Liver (tissue), 9 donors: ENCODE measurements around the gene MFSD6L. TPM values are rescaled to one million over a fixed set of nuclear protein-coding genes. Genes with fewer than 3 reads are reported as not detected.

Source experiments
- DNase-seq: peaks from one replicate; pipeline ENCODE4 v3.0.0-alpha.2; 2017; ENCODE audit warnings: low spot score
- H3K27ac ChIP-seq, 2 donors: one replicate each; pipeline ENCODE4 v1.7.0; 2013; ENCODE audit warnings: inconsistent platforms in 2 of 2, low read length in 2 of 2, control low read depth in 1 of 2, low read depth in 1 of 2, mild to moderate bottlenecking in 1 of 2
- H3K27me3 ChIP-seq, 4 donors: one replicate each; pipeline versions ENCODE4 v1.6.1 to v1.7.0; 2013; ENCODE audit warnings: low read length in 3 of 4, inconsistent platforms in 1 of 4, mild to moderate bottlenecking in 1 of 4, moderate library complexity in 1 of 4; ENCODE audit not compliant: control insufficient read depth in 4 of 4, insufficient read depth in 4 of 4
- H3K36me3 ChIP-seq, 4 donors: one replicate each; pipeline versions ENCODE4 v1.6.1 to v1.7.0; 2013; ENCODE audit warnings: low read length in 3 of 4, mild to moderate bottlenecking in 3 of 4, low read depth in 1 of 4, moderate library complexity in 1 of 4; ENCODE audit not compliant: control insufficient read depth in 4 of 4, insufficient read depth in 3 of 4
- H3K4me1 ChIP-seq, 4 donors: one replicate each; pipeline versions ENCODE4 v1.6.1 to v1.7.0; 2013; ENCODE audit warnings: low read length in 3 of 4, mild to moderate bottlenecking in 3 of 4, moderate library complexity in 1 of 4; ENCODE audit not compliant: control insufficient read depth in 4 of 4, insufficient read depth in 4 of 4
- H3K4me3 ChIP-seq, 3 donors: one replicate each; pipeline versions ENCODE4 v1.6.1 to v1.7.0; 2013; ENCODE audit warnings: low read length in 3 of 3, control low read depth in 1 of 3, low read depth in 1 of 3, mild to moderate bottlenecking in 1 of 3
- H3K9ac ChIP-seq, 2 donors: one replicate each; pipeline ENCODE4 v1.7.0; 2013; ENCODE audit warnings: low read length in 2 of 2, mild to moderate bottlenecking in 2 of 2, moderate library complexity in 2 of 2, control low read depth in 1 of 2, low read depth in 1 of 2
- H3K9me3 ChIP-seq, 4 donors: one replicate each; pipeline versions ENCODE4 v1.6.1 to v1.7.0; 2013; ENCODE audit warnings: low read length in 3 of 4; ENCODE audit not compliant: control insufficient read depth in 4 of 4
- ATF3 ChIP-seq: IDR thresholded peaks from 2 replicates; pipeline ENCODE4 v1.6.1; 2016; ENCODE audit warnings: antibody characterized with exemption
- CTCF ChIP-seq: fragments of 150-350 bp; IDR thresholded peaks from 2 replicates; pipeline ENCODE4 v1.5.1; 2017; ENCODE audit warnings: improper control_type of control experiment, low read depth, low read length; ENCODE audit not compliant: missing input control
- EGR1 ChIP-seq, 2 donors: IDR thresholded peaks; 2 replicates each; pipeline ENCODE4 v1.6.1; 2016 to 2018; ENCODE audit warnings: antibody characterized with exemption in 2 of 2, low read depth in 2 of 2
- FOXA1 ChIP-seq: IDR thresholded peaks from 2 replicates; pipeline ENCODE4 v1.6.1; 2016; ENCODE audit warnings: antibody characterized with exemption
- FOXA2 ChIP-seq: IDR thresholded peaks from 2 replicates; pipeline ENCODE4 v1.6.1; 2016; ENCODE audit warnings: antibody characterized with exemption
- GABPA ChIP-seq, 2 donors: IDR thresholded peaks in 1 of 2; conservative IDR thresholded peaks in 1 of 2; 2 replicates each; pipeline ENCODE4 v1.6.1; 2016; ENCODE audit warnings: antibody characterized with exemption in 2 of 2, mild to moderate bottlenecking in 1 of 2, moderate library complexity in 1 of 2
- HNF4A ChIP-seq, 2 donors: conservative IDR thresholded peaks; 2 replicates each; pipeline ENCODE4 v1.6.1; 2016; ENCODE audit warnings: antibody characterized with exemption in 2 of 2, mild to moderate bottlenecking in 2 of 2
- HNF4G ChIP-seq: IDR thresholded peaks from 2 replicates; pipeline ENCODE4 v1.6.1; 2016; ENCODE audit warnings: antibody characterized with exemption
- JUND ChIP-seq, 2 donors: IDR thresholded peaks; 2 replicates each; pipeline ENCODE4 v1.6.1; 2016; ENCODE audit warnings: antibody characterized with exemption in 2 of 2
- MAX ChIP-seq: IDR thresholded peaks from 2 replicates; pipeline ENCODE4 v1.6.1; 2016; ENCODE audit warnings: antibody characterized with exemption
- NR2F2 ChIP-seq: IDR thresholded peaks from 2 replicates; pipeline ENCODE4 v1.6.1; 2016; ENCODE audit warnings: antibody characterized with exemption
- RAD21 ChIP-seq, 2 donors: IDR thresholded peaks; 2 replicates each; pipeline ENCODE4 v1.6.1; 2016; ENCODE audit warnings: antibody characterized with exemption in 2 of 2, mild to moderate bottlenecking in 2 of 2
- RXRA ChIP-seq, 2 donors: IDR thresholded peaks; 2 replicates each; pipeline ENCODE4 v1.6.1; 2017 to 2018; ENCODE audit warnings: antibody characterized with exemption in 2 of 2, mild to moderate bottlenecking in 1 of 2
- SP1 ChIP-seq: IDR thresholded peaks from 2 replicates; pipeline ENCODE4 v1.6.1; 2018; ENCODE audit warnings: antibody characterized with exemption, mild to moderate bottlenecking
- TAF1 ChIP-seq: conservative IDR thresholded peaks from 2 replicates; pipeline ENCODE4 v1.6.1; 2016; ENCODE audit warnings: antibody characterized with exemption, mild to moderate bottlenecking
- YY1 ChIP-seq: IDR thresholded peaks from 2 replicates; pipeline ENCODE4 v1.6.1; 2016; ENCODE audit warnings: antibody characterized with exemption, mild to moderate bottlenecking
- ZBTB33 ChIP-seq: IDR thresholded peaks from 2 replicates; pipeline ENCODE4 v1.6.1; 2016; ENCODE audit warnings: antibody characterized with exemption
- WGBS: extraction: QIAGEN DNeasy Blood & Tissue Kit; methylation state at CpG from one replicate; pipeline ENCODE4 v1.1.7; 2013; 5-methylcytosine and 5-hydroxymethylcytosine counted together
- polyA plus RNA-seq, 2 donors: library from polyadenylated mRNA; stranded (reverse) in 1 of 2; unstranded in 1 of 2; fragments of 200-250 nt in 1 of 2; fragments of >200 nt in 1 of 2; fragmentation: Nextera tagmentation in 1 of 2; extraction: Ambion mirVana in 1 of 2; gene quantifications; one replicate each; pipeline versions ENCODE4 v1.2.1 to v1.2.3, GENCODE V29; 2013 to 2015
- total RNA-seq, 2 donors: library from RNA; depleted of rRNA; stranded (reverse); fragments of >200 nt; gene quantifications; one replicate each; pipeline ENCODE4 v1.2.3, GENCODE V29; 2014
- donor health status: healthy.
- donor health status: healthy.
- donor health status: healthy.
- donor health status: healthy.
- donor health status: healthy.

Gene MFSD6L
- total and polyA plus RNA-seq, 4 donors: 0.03 to 0.25 (median 0.05) TPM; not detected in 1

- WGBS: 83% methylated on average over 12 of the region's 12 CpGs
- no peak overlapping the region for H3K4me3 ChIP-seq
- H3K9me3 ChIP-seq: no peaks in the 10 kb centered on the region
- H3K36me3 ChIP-seq: no peaks in the 10 kb centered on the region
- TF ChIP-seq FOXA2 (no peak), TAF1 (no peak), HNF4A (conservative IDR thresholded peaks at IDR 0.05) (no peak), MAX (no peak), HNF4G (no peak), JUND (IDR thresholded peaks at IDR 0.05) (no peak), SP1 (no peak), RXRA (IDR thresholded peaks at IDR 0.05) (no peak), EGR1 (IDR thresholded peaks at IDR 0.05; ENCODE audit: low read depth in 2 of 2) (no peak), GABPA (IDR thresholded peaks at IDR 0.05 in 1 of 2, conservative IDR thresholded peaks at IDR 0.05 in 1 of 2) (no peak), ZBTB33 (no peak), YY1 (no peak), NR2F2 (no peak)
- no peak for DNase-seq
- no peaks in the 10 kb centered on the region for H3K27me3 ChIP-seq
- no peak overlapping the region for H3K9ac ChIP-seq
- no peak overlapping the region for H3K27ac ChIP-seq
- no peaks in the 10 kb centered on the region for H3K4me1 ChIP-seq
These were observed 45.8 kb downstream of the MFSD6L start for GRCh38 chr17:8753136-8753975.

DNA sequence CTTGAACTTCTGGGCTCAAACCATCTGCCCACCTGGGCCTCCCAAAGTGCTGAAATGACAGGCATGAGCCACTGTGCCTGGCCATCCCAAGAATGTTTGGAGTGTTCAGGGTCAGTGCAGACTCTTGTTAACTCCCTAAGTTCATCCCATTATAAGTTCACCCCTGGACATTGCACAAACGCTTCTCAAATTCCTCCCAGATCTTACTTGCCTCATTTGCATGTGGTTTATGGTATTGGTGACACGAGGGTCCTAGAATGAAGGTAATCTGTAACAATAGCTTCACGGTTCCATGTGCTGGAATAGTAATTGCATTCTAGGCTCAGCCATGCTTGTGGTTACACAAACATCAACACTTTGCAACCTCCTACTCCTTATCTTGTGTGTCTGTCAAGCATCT is 49.5 kb downstream of the MFSD6L start:
- Histone ChIP-seq H3K36me3 (no peaks in the 10 kb centered on the region), H3K4me3 (no peak overlapping the region), H3K27ac (no peak overlapping the region), H3K4me1 (peaks cover 0 to 8% (median 5%) of the 10 kb centered on the region in 4 donors), H3K9ac (no peak overlapping the region), H3K9me3 (no peaks in the 10 kb centered on the region), H3K27me3 (no peaks in the 10 kb centered on the region)
- TF ChIP-seq HNF4A (conservative IDR thresholded peaks at IDR 0.05): no peak
- no peak for TF ChIP-seq ATF3
- TF ChIP-seq MAX: no peak
- TF ChIP-seq FOXA2: no peak
- no peak for TF ChIP-seq FOXA1
- no peak for TF ChIP-seq TAF1
- TF ChIP-seq JUND (IDR thresholded peaks at IDR 0.05): no peak
- TF ChIP-seq EGR1 (IDR thresholded peaks at IDR 0.05; ENCODE audit: low read depth in 2 of 2): no peak
- no peak for TF ChIP-seq HNF4G
- TF ChIP-seq RXRA (IDR thresholded peaks at IDR 0.05): no peak
- no peak for TF ChIP-seq RAD21 (IDR thresholded peaks at IDR 0.05)
- 82% methylated on average over 3 of the region's 3 CpGs for WGBS
- no peak for DNase-seq

DNA sequence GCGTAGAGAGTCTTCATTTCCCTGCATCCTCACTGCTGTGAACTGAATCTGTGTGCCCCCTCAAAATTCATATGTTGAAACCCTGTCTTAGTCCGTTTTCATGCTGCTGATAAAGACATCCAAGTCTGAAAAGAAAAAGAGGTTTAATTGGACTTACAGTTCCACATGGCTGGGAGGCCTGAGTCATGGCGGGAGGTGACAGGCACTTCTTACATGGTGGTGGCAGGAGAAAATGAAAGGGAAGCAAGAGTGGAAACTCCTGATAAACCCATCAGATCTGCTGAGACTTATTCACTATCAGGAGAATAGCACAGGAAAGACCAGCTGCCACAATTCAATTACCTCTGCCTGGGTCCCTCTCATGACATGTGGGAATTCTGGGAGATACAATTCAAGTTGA is 51.4 kb downstream of the MFSD6L start:
- Histone ChIP-seq H3K4me3 (no peak overlapping the region), H3K27me3 (no peaks in the 10 kb centered on the region), H3K9me3 (no peaks in the 10 kb centered on the region), H3K9ac (no peak overlapping the region), H3K36me3 (no peaks in the 10 kb centered on the region), H3K27ac (no peak overlapping the region), H3K4me1 (peaks cover 0 to 8% (median 5%) of the 10 kb centered on the region in 4 donors)
- 90% methylated on average over 3 of the region's 3 CpGs for WGBS
- TF ChIP-seq RXRA (IDR thresholded peaks at IDR 0.05): no peak
- TF ChIP-seq EGR1 (IDR thresholded peaks at IDR 0.05; ENCODE audit: low read depth in 2 of 2): no peak
- no peak for TF ChIP-seq HNF4A (conservative IDR thresholded peaks at IDR 0.05)
- no peak for TF ChIP-seq RAD21 (IDR thresholded peaks at IDR 0.05)
- no peak for TF ChIP-seq YY1
- TF ChIP-seq MAX: no peak
- no peak for TF ChIP-seq ATF3
- no peak for TF ChIP-seq ZBTB33
- TF ChIP-seq JUND (IDR thresholded peaks at IDR 0.05): no peak
- TF ChIP-seq CTCF: no peak
- no peak for TF ChIP-seq NR2F2
- no peak for TF ChIP-seq TAF1
- TF ChIP-seq FOXA1: no peak
- TF ChIP-seq SP1: no peak
- DNase-seq: no peak
